ENCODE data around the gene GET4. TPM values are rescaled to one million over a fixed set of nuclear protein-coding genes. Genes with fewer than 3 reads are reported as not detected.
A peak's percentile ranks its signal among the peaks of the same experiment; 100 is the strongest.

Gene GET4
- total RNA-seq, 1 donor from 2014 or later: 4.2 TPM

GRCh38 chr7:930975-931758, 54.8 kb downstream of the GET4 start:
- H3K36me3 ChIP-seq: no peaks in the 10 kb centered on the region
- TF ChIP-seq CTCF (IDR thresholded peaks at IDR 0.05): no peak
- no peaks in the 10 kb centered on the region for H3K9me3 ChIP-seq
- H3K27me3 ChIP-seq: no peaks in the 10 kb centered on the region
- intact Hi-C loops (cut with DNase I): no loop called here
- no peak overlapping the region for H3K27ac ChIP-seq
- H3K4me3 ChIP-seq: no peak overlapping the region
- DNase-seq (ENCODE audit: low spot score in 2 of 2): peak in 1 of 2 donors; percentile 40
- no peaks in the 10 kb centered on the region for H3K4me1 ChIP-seq

GRCh38 chr7:931871-932650, 55.7 kb downstream of the GET4 start:
- Histone ChIP-seq H3K9me3 (no peaks in the 10 kb centered on the region), H3K36me3 (no peaks in the 10 kb centered on the region), H3K4me1 (no peaks in the 10 kb centered on the region), H3K27ac (no peak overlapping the region), H3K27me3 (no peaks in the 10 kb centered on the region), H3K4me3 (no peak overlapping the region)
- intact Hi-C loops (cut with DNase I): no loop called here
- peak in 1 of 2 donors; percentile 56 for DNase-seq (ENCODE audit: low spot score in 2 of 2)
- TF ChIP-seq CTCF (IDR thresholded peaks at IDR 0.05): no peak

GRCh38 chr7:932651-932975, 56.3 kb downstream of the GET4 start:
- H3K4me3 ChIP-seq: no peak overlapping the region
- intact Hi-C loops (cut with DNase I): no loop called here
- H3K27ac ChIP-seq: no peak overlapping the region
- no peak for TF ChIP-seq CTCF (IDR thresholded peaks at IDR 0.05)
- H3K36me3 ChIP-seq: no peaks in the 10 kb centered on the region
- H3K4me1 ChIP-seq: no peaks in the 10 kb centered on the region
- DNase-seq (ENCODE audit: low spot score in 2 of 2): peak in 1 of 2 donors; percentile 33
- H3K9me3 ChIP-seq: no peaks in the 10 kb centered on the region
- H3K27me3 ChIP-seq: no peaks in the 10 kb centered on the region

GRCh38 chr7:934469-935163, 58.3 kb downstream of the GET4 start:
- Histone ChIP-seq H3K9me3 (no peaks in the 10 kb centered on the region), H3K27ac (no peak overlapping the region), H3K4me1 (no peaks in the 10 kb centered on the region), H3K27me3 (no peaks in the 10 kb centered on the region), H3K36me3 (no peaks in the 10 kb centered on the region), H3K4me3 (no peak overlapping the region)
- TF ChIP-seq CTCF (IDR thresholded peaks at IDR 0.05): no peak
- intact Hi-C loops (cut with DNase I): no loop called here
- peak in 1 of 2 donors; percentile 53 for DNase-seq (ENCODE audit: low spot score in 2 of 2)

GRCh38 chr7:935164-935873, 59.0 kb downstream of the GET4 start:
- Histone ChIP-seq H3K27ac (no peak overlapping the region), H3K4me1 (no peaks in the 10 kb centered on the region), H3K9me3 (no peaks in the 10 kb centered on the region), H3K36me3 (no peaks in the 10 kb centered on the region), H3K27me3 (no peaks in the 10 kb centered on the region), H3K4me3 (no peak overlapping the region)
- DNase-seq (ENCODE audit: low spot score in 2 of 2): peak in 1 of 2 donors; percentile 61
- intact Hi-C loops (cut with DNase I): no loop called here
- no peak for TF ChIP-seq CTCF (IDR thresholded peaks at IDR 0.05)
